Stimulated activated CD8-positive, alpha-beta memory T cell treated with anti-CD3 and anti-CD28 coated beads, Interleukin-7, amount 100 ng/mL, for 4 hours (primary cell): Measurements from ENCODE around the gene CDH12.
"Not testable (repeated sequence)": the region's sequence is repeated elsewhere in the genome, so short reads cannot be mapped to it uniquely, and the experiment has no call there.

Experiments
- DNase-seq, 2 donors: peaks; one replicate each; pipeline ENCODE4 v3.0.0-alpha.2; 2020; ENCODE audit warnings: low read depth in 2 of 2

The CDH12 gene

DNA sequence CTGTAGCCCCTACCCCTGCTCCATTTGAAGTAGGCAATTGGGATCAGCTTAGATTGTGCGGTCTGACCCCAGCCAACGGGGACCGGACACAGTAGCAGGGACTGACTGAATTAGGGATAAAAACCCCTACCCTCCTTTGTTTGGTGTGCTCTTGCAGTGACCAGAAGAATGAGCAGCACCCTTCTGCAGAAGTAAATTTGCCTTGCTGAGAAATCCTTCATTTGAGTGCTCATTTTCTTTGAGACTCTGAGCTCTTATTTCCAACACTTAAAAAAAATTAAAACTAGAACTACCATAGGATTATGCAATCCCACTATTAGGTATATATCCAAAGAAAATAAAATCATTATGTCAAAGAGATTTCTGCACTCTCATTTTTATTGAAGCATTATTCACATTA, 560.0 kb downstream of the CDH12 start:
- no peak for DNase-seq

DNA sequence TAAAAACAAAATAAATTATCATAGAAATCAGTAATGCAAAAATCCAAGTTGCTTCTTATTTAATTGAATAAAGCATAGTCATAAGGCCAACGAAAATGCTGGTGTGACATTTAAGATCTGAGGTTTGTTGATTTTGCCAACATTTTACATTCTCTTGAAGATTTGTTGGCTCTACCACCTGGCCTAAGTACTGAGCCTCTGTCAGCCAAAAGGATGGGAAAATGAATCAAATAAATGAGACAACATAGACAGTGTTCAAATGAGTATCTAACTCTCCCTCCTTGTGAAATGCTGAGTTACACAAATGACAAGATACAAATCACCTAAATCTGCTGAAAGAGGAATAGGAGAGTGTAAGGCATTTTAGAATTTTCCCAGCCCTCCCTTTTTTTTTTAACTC, 575.0 kb downstream of the CDH12 start:
- no peak for DNase-seq

DNA sequence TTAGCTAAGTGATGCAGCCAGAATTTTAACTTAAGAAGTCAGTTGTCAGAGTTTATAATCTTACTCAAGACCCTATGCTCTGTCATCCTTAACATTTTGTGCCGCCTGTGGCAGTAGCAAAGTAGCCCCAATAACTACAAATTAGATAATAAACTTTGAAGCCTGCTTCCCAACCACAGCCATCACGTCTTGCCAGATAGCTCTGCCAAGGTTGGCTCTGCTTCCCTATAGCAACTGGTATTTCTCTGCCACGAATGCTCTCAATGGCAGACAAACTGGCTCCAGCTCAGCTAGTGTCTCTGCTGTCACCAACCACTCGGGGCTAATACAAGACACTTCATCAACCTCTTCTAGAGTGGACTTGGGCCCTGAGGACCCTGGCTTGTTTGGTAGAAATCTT, 576.1 kb downstream of the CDH12 start:
- no peak for DNase-seq

DNA sequence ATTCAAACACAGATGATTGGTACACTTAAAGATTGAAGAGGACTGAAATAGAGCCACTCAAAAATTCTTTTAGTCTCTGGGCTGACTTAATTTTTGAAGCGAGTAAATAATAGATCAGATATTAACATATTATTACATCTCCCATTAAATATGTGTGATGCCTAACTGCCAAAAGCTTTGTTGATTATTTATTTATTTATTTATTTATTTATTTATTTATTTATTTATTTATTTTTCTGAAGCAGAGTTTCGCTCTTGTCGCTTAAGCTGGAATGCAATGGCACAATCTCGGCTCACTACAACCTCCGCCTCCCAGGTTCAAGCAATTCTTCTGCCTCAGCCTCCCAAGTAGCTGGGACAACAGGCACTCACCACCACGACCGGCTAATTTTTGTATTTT, 587.3 kb downstream of the CDH12 start:
- DNase-seq, result not testable (repeated sequence)

DNA sequence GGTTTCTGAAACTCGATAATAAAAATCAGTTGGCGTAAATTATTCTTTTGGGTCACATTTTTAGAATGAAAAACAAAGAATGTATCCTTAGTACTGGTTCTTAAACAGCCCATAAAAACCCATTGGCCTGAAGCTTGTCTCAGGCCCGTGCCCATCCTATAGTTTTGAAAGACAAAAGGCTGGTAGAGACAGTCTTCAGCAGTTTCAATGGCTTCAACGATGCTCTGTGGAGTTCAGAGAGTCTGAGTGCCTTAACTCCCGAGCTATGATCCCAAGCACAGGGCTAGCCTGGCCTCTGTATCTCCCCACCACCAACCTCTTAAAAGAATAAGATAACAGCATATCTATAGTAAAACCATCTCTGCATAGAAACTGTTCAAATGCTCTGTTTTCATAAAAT, 595.0 kb downstream of the CDH12 start:
- DNase-seq, result no peak

- DNase-seq, result no peak
These were observed 602.6 kb downstream of the CDH12 start for GRCh38 chr5:22250528-22250927.

- no peak for DNase-seq
These were observed 603.9 kb downstream of the CDH12 start for GRCh38 chr5:22249209-22249729.

GRCh38 chr5:22245770-22246169, 607.4 kb downstream of the CDH12 start:
- DNase-seq, result no peak

- no peak for DNase-seq
These were observed 610.6 kb downstream of the CDH12 start for GRCh38 chr5:22242532-22242931.

DNA sequence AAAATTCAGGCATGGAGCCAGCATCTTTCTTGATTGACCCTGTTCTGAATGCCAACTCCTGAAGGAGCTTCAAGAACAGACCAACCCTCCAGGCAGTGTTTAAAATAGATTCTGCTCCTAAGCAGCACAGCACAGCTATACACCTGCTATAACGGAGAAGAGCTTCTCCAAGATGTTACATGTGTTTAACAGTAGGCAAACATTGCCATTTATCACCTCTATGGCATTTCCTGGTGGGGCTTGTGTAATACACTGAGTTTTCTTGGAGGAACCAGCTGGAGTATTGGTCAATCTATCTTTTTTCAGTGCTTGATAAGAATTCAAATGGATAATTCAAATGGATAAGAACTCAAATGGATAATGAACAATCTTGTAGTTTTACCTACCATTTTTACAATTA, 615.1 kb downstream of the CDH12 start:
- no peak for DNase-seq

- no peak for DNase-seq
These were observed 626.7 kb downstream of the CDH12 start for GRCh38 chr5:22226423-22226822.

DNA sequence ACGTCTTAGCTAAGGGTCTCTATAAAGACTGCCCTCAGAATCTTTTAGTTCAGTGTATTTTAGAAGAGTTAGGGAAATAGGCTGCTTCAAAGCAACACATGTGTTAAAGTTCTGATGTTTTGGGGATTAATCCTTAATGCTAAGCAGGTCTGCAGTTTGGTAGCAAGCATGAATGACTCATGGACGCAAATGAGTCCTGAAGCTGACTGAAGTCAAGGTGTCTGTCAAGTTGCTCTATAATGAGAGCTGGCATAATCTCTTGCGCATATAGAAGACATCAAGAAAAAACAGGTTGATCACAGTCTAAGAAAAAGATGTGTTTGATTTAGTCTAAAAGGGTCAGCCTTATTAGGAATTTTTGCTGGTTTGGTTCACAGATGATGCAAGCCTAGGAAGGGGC, 630.1 kb downstream of the CDH12 start:
- DNase-seq, result no peak

DNA sequence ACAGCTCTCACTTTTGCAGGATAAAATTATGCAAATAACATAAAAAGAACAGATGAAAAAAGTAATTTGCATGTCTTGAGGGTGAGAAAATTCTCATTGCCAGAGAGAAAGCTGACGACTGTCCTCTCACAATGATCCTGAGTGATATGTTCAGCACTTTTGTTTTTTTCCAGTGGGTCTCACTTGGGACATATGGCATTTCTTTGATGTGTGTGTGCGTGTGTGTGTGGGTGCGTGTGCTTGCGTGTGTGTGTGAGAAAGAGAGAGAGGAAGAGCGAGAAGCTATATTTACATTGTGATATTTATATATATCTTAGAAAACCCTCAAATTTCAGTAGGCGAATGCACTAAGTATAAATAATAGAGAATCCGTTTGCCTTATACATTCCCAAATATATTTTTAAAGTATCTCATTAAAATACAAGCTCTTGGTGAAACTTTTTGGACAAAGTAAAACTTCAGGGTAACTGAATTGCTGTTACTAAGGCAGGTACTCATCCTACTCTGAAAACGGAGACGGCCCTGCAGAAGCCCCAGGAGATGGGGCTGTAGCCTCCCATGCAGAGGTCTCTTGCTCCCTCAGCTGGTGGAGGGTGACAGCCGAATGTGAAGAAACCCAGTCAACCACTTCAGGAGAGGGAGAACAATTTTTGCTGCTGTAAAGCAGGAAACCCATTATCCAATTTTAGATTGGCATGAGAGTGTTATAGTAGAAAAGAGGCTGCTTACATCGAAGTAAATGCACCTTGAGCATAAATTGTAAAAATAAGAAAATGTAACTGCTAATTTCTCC, 639.2 kb downstream of the CDH12 start:
- not testable (repeated sequence) for DNase-seq

- DNase-seq, result not testable (repeated sequence)
These were observed 640.7 kb downstream of the CDH12 start for GRCh38 chr5:22212254-22212991.

DNA sequence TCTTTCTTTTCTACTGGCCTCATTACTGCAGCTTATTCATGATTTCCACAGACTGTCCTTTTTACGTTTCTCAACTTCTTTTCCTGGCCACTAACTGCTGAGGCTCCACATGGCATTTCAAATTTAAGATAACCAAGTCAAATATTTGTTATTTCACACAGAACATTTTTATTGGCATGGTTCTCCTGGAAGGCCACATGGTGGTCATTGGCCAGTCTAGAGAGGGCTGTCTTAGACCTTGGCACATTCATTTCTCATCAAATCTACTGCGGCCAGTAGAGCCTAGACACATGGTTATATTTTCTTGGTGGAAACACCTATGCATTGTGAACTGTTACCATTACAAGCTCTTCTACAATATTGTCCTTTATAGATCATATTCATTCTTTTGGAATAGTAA, 644.7 kb downstream of the CDH12 start:
- not testable (repeated sequence) for DNase-seq

- DNase-seq, result not testable (repeated sequence)
These were observed 664.5 kb downstream of the CDH12 start for GRCh38 chr5:22188651-22189050.

DNA sequence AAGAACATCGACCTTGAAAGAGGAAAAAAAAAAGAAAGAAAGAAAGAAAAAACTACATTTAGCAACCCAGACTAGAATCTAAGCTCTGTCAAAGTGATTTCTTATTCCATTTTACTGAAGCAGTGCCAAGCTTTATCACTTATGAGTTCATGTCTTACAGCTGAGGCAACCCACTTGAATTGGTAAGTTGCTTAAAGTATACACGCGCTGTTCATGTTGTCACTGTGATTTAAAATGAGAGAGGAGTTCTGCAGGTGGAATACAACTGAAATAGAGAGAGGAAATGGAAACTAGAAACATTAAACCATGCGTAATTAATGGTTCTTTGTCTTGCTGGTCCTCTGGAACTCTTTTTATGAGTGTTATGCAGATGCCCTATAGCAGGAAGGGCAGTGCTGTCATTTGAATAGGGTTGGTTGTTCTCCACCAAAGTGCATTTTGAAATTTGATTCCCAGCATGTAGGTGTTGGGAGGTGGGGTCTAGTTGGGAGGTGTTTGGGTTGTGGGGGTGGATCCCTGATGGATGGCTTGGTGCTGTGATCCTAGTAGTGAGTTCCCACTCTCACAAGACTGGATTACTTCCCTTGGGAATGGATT, 665.4 kb downstream of the CDH12 start:
- not testable (repeated sequence) for DNase-seq

GRCh38 chr5:22169226-22169625, 683.9 kb downstream of the CDH12 start:
- DNase-seq, result not testable (repeated sequence)

DNA sequence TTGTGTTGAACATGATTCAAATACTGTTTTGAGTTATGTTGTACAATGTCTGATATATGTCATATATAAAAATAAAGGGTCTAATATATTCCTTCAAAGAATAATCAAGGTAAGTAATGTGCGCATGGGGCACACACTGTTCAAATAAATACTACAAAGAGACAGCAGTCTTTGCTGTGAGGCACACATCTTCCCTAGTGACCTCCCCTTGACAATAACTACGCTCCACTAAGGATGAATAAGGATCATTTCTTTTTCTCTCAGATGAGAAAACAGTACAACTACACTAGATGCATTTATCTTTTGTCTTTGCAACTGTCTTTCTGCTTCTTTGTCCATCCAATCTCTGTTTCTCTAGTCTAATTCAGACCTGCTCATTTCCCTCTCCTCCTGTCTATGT, 684.4 kb downstream of the CDH12 start:
- DNase-seq, result not testable (repeated sequence)

GRCh38 chr5:22165931-22166330, 687.2 kb downstream of the CDH12 start:
- not testable (repeated sequence) for DNase-seq

DNA sequence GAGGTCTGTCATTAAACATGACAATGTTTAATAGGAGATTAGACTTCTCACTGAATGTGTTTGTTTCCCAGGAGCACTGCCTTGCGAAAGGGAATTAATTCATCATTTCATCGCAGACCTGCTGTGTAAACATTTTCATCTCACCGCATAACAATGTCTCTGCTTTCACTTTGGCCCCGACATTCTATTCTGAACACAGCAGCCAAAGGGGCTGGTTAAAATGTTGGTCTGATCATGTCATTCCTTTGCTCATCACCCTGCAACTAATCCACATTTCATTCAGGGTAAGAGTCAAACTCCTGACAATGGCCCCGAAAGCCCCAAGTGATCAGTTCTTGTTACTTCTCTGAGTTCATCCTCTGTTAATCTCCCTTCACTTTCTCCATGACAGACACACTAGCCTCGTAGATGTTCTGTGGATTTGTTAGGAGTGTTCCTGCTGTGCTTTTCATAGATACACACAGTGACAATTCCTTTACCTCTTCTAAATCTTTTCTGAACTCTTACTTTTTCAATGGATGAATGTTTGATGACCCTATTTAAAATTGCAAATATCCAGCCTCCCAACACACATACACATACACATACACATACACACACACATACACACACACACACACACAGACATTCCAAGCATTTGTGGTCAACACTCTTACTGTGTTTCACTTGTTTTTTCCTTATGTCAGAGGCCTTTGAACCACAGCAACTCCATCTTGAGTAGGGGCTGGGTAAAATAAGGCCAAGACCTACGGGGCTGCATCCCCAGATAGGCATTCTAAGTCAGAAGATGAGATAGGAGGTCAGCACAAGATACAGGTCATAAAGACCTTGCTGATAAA, 688.0 kb downstream of the CDH12 start:
- DNase-seq, result not testable (repeated sequence)

GRCh38 chr5:22156953-22157352, 696.2 kb downstream of the CDH12 start:
- DNase-seq, result not testable (repeated sequence)
